ENCODE results near the gene MTERF4. TPM values are rescaled to one million over a fixed set of nuclear protein-coding genes. Genes with fewer than 3 reads are reported as not detected.

The MTERF4 gene
- total RNA-seq, 1 donor from 2014 or later = 32.7 TPM

- DNase-seq (ENCODE audit: low spot score) = peak; percentile 8
Observed at GRCh38 chr2:241050624-241051577, 51.2 kb downstream of the MTERF4 start.

- DNase-seq (ENCODE audit: low spot score) = peak; percentile 9
Observed at GRCh38 chr2:241049739-241050623, 52.1 kb downstream of the MTERF4 start.

GRCh38 chr2:241048949-241049343 is 53.1 kb downstream of the MTERF4 start:
- no peak for DNase-seq (ENCODE audit: low spot score)

GRCh38 chr2:241048149-241048948 is 53.7 kb downstream of the MTERF4 start:
- DNase-seq (ENCODE audit: low spot score) = no peak

GRCh38 chr2:241047253-241048010 is 54.7 kb downstream of the MTERF4 start:
- DNase-seq (ENCODE audit: low spot score) = no peak

Other genes starting within 250 kb of the MTERF4 start
- 1.6 TPM for gene AGXT, start 233.5 kb downstream of the MTERF4 start, total RNA-seq
- 2.8 TPM for gene MAB21L4, start 206.1 kb downstream of the MTERF4 start, total RNA-seq
- 0.09 TPM for gene CROCC2, start 196.0 kb downstream of the MTERF4 start, total RNA-seq
- 40.9 TPM for gene SNED1, start 103.7 kb downstream of the MTERF4 start, total RNA-seq
- 16.9 TPM for gene PASK, start 47.2 kb upstream of the MTERF4 start, total RNA-seq
- gene PPP1R7, start 48.2 kb upstream of the MTERF4 start, total RNA-seq = 58.6 TPM
- 2.7 TPM for gene ANO7, start 86.4 kb upstream of the MTERF4 start, total RNA-seq
- gene HDLBP, start 213.4 kb upstream of the MTERF4 start, total RNA-seq = 464 TPM
- 234 TPM for gene SEPTIN2, start 213.6 kb upstream of the MTERF4 start, total RNA-seq

All from mucosa of gallbladder (tissue), 1 donor.